Measurements from ENCODE around the gene FOXA2. TPM values are rescaled to one million over a fixed set of nuclear protein-coding genes. Genes with fewer than 3 reads are reported as not detected.

The FOXA2 gene
- total and polyA plus RNA-seq, 2 donors (not counting 1 experiment from before 2014, with no cell fraction given): not detected

DNA sequence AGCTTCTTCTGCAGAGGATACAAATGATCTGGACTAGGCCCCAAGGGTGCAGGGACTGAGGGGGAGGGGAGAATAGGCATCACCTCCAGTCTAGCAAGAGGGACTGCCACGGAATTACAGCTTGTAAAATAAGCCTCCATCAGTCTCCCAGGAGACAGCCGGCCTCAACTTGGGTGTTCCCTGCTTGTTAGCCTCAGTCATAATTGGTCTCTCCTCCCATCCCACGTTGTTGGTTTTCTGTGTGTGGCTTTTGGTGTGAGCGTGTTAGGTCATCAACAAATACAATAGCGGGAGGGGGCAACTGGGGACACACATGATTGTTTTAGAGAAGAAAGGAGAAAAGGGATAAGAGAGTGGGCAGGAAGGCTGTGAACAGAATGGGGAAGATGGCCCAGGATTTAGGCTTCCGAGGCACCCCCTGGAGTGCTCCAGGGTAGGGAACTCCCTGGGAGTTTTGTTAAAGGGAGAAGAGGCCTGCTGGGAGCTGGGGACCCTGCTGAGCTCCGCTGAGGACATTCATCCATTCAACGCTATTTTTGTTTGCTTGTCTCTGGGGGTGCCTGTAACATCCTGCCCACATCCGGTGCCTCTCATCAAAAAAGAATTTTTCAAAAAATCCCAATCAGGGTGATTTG, 9.2 kb downstream of the FOXA2 start:
- Histone ChIP-seq H3K27me3 (replicated peaks in 1 of 4; ENCODE audit: control extremely low read depth in 1 of 4, control insufficient read depth in 3 of 4, insufficient read depth in 4 of 4, low read length in 3 of 4) (peaks cover 0 to 83% (median 46%) of the 10 kb centered on the region in 4 experiments), H2AFZ (ENCODE audit: insufficient read depth, low read depth, low read length, poor library complexity, severe bottlenecking) (no peak overlapping the region), H3K36me3 (replicated peaks in 1 of 2; ENCODE audit: control extremely low read depth in 1 of 2, control insufficient read depth in 1 of 2, extremely low read depth in 1 of 2, insufficient read depth in 2 of 2, low read length in 1 of 2) (no peaks in the 10 kb centered on the region), H3K4me3 (ENCODE audit: control extremely low read depth in 1 of 5, extremely low read depth in 1 of 5, insufficient read depth in 1 of 5, low read depth in 2 of 5, low read length in 4 of 5) (no peak overlapping the region), H3K9ac (ENCODE audit: low read length) (no peak overlapping the region), H4K20me1 (ENCODE audit: control insufficient read depth, insufficient read depth, low read length, poor library complexity, severe bottlenecking) (no peaks in the 10 kb centered on the region), H3K4me1 (ENCODE audit: control insufficient read depth in 2 of 2, insufficient read depth in 2 of 2, low read length in 2 of 2) (no peaks in the 10 kb centered on the region), H3K4me2 (replicated peaks; ENCODE audit: low read depth, low read length, poor library complexity, severe bottlenecking) (no peak overlapping the region), H3K79me2 (ENCODE audit: control insufficient read depth, insufficient read depth, low read length) (no peaks in the 10 kb centered on the region), H3K27ac (ENCODE audit: low read length in 2 of 2) (no peak overlapping the region), H3K9me3 (ENCODE audit: control extremely low read depth in 1 of 3, control insufficient read depth in 2 of 3, insufficient read depth in 1 of 3, low read length in 2 of 3) (peaks cover 0 to 40% (median 0%) of the 10 kb centered on the region in 3 donors)
- ChIA-PET POLR2A (no interaction called here), CTCF (interaction anchor here (1.1 kb wide), 1 partner anchor 235 kb away, joined by 3 read pairs; no protein-coding TSS in a partner anchor)
- peaks cover 3% of the 10 kb centered on the region for H3K4me1 Mint-ChIP-seq
- ATAC-seq (ENCODE audit: low read depth) (no peak), DNase-seq (no peak)
- peaks cover 72% of the 10 kb centered on the region for H3K27me3 Mint-ChIP-seq
- H3K9me3 Mint-ChIP-seq (ENCODE audit: insufficient read depth): no peaks in the 10 kb centered on the region
- TF ChIP-seq EZH2 (IDR thresholded peaks at IDR 0.05; ENCODE audit: borderline replicate concordance, insufficient read depth, low read depth, low read length, poor library complexity, severe bottlenecking): no peak
- TF ChIP-seq, protein P1, sequence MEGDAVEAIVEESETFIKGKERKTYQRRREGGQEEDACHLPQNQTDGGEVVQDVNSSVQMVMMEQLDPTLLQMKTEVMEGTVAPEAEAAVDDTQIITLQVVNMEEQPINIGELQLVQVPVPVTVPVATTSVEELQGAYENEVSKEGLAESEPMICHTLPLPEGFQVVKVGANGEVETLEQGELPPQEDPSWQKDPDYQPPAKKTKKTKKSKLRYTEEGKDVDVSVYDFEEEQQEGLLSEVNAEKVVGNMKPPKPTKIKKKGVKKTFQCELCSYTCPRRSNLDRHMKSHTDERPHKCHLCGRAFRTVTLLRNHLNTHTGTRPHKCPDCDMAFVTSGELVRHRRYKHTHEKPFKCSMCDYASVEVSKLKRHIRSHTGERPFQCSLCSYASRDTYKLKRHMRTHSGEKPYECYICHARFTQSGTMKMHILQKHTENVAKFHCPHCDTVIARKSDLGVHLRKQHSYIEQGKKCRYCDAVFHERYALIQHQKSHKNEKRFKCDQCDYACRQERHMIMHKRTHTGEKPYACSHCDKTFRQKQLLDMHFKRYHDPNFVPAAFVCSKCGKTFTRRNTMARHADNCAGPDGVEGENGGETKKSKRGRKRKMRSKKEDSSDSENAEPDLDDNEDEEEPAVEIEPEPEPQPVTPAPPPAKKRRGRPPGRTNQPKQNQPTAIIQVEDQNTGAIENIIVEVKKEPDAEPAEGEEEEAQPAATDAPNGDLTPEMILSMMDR (IDR thresholded peaks at IDR 0.05): no peak
- H3K4me3 Mint-ChIP-seq: no peak overlapping the region
- 60% methylated on average over 3 of the region's 9 CpGs for WGBS (ENCODE audit: insufficient coverage)
- intact Hi-C loops (cut with micrococcal nuclease): no loop called here
- H3K27ac Mint-ChIP-seq: no peak overlapping the region

DNA sequence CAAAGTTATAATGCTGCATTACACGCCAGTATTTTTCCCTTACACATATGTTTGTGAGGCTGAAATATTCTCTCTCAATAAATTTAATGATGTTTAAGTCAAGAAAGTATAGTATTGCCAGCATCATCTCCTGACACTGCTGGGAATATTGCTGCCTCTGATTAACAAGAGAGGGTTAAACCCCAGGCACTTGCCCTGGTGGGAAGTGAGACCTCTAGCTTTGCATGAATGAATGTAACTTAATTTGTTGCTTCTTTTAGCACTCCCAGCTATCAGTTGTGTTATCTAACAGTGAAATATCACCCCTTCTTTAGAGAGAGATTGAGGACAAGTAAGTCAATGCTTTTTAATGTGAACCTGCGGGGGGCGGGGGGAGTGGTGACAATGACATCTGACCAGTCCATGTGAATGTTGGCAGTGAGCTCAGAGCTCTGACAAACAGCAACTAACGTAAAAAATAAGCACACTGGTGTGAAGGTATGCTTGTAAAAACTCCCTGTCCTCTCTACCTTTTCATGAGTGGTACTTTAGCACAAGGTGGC, 9.8 kb downstream of the FOXA2 start:
- intact Hi-C loops (cut with micrococcal nuclease): no loop called here
- Histone ChIP-seq H3K4me3 (ENCODE audit: control extremely low read depth in 1 of 5, extremely low read depth in 1 of 5, insufficient read depth in 1 of 5, low read depth in 2 of 5, low read length in 4 of 5) (no peak overlapping the region), H2AFZ (ENCODE audit: insufficient read depth, low read depth, low read length, poor library complexity, severe bottlenecking) (no peak overlapping the region), H3K27me3 (replicated peaks in 1 of 4; ENCODE audit: control extremely low read depth in 1 of 4, control insufficient read depth in 3 of 4, insufficient read depth in 4 of 4, low read length in 3 of 4) (peaks cover 0 to 77% (median 50%) of the 10 kb centered on the region in 4 experiments), H3K36me3 (replicated peaks in 1 of 2; ENCODE audit: control extremely low read depth in 1 of 2, control insufficient read depth in 1 of 2, extremely low read depth in 1 of 2, insufficient read depth in 2 of 2, low read length in 1 of 2) (no peaks in the 10 kb centered on the region), H3K27ac (ENCODE audit: low read length in 2 of 2) (no peak overlapping the region), H3K4me1 (ENCODE audit: control insufficient read depth in 2 of 2, insufficient read depth in 2 of 2, low read length in 2 of 2) (no peaks in the 10 kb centered on the region), H3K9me3 (ENCODE audit: control extremely low read depth in 1 of 3, control insufficient read depth in 2 of 3, insufficient read depth in 1 of 3, low read length in 2 of 3) (peaks cover 0 to 38% (median 0%) of the 10 kb centered on the region in 3 donors), H3K79me2 (ENCODE audit: control insufficient read depth, insufficient read depth, low read length) (no peaks in the 10 kb centered on the region), H3K9ac (ENCODE audit: low read length) (no peak overlapping the region), H3K4me2 (replicated peaks; ENCODE audit: low read depth, low read length, poor library complexity, severe bottlenecking) (no peak overlapping the region), H4K20me1 (ENCODE audit: control insufficient read depth, insufficient read depth, low read length, poor library complexity, severe bottlenecking) (no peaks in the 10 kb centered on the region)
- WGBS (ENCODE audit: insufficient coverage): no CpG with 5 or more reads among the region's 4 CpGs
- no peak for ATAC-seq (ENCODE audit: low read depth)
- Mint-ChIP-seq H3K27me3 (peaks cover 66% of the 10 kb centered on the region), H3K4me1 (peaks cover 3% of the 10 kb centered on the region), H3K9me3 (ENCODE audit: insufficient read depth) (no peaks in the 10 kb centered on the region), H3K4me3 (no peak overlapping the region), H3K27ac (no peak overlapping the region)
- POLR2A ChIA-PET: no interaction called here
- CTCF ChIA-PET: interaction anchor here (1.1 kb wide), 1 partner anchor 235 kb away, joined by 3 read pairs; no protein-coding TSS in a partner anchor
- DNase-seq: no peak
- TF ChIP-seq, protein P1 (IDR thresholded peaks at IDR 0.05): no peak
- TF ChIP-seq EZH2 (IDR thresholded peaks at IDR 0.05; ENCODE audit: borderline replicate concordance, insufficient read depth, low read depth, low read length, poor library complexity, severe bottlenecking): no peak
